Gastroesophageal sphincter (tissue), 3 donors: ENCODE measurements around the gene SIDT1.

Experiments
- POLR2AphosphoS5 ChIP-seq: sonication (generic); formaldehyde crosslinking; IDR thresholded peaks from one replicate; pipeline ENCODE4 v1.6.1; 2017; ENCODE audit warnings: antibody characterized with exemption
- TF ChIP-seq, protein P1 (sequence below), 4 experiments: fragments of 200-600 bp in 2 of 4; fragments of 450-650 bp in 2 of 4; sonication (generic) in 1 of 4; IDR thresholded peaks; one replicate each; pipeline ENCODE4 v1.5.1; 2017 to 2019; ENCODE audit warnings: antibody characterized with exemption in 4 of 4, mild to moderate bottlenecking in 2 of 4, moderate library complexity in 2 of 4

DNA sequence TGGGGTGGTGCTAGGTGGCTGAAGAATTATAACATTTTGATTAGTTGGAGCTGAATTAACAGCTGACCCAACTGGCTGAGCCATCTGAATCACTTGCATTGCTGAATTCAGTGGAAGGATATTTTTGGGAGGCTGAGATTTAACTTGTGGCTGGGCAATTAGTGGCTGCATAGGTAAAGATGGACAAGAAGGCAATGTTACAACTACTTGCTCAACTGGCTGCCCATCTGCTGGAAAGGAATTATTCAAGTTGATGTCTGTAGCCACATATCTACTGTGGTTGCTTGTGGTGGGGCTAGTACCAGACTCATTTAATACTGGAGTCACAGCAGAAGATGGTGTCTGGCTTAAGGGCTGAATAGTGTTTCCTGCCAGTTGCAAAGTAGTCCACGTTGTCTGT lies 127.6 kb downstream of the SIDT1 start:
- TF ChIP-seq, protein P1, sequence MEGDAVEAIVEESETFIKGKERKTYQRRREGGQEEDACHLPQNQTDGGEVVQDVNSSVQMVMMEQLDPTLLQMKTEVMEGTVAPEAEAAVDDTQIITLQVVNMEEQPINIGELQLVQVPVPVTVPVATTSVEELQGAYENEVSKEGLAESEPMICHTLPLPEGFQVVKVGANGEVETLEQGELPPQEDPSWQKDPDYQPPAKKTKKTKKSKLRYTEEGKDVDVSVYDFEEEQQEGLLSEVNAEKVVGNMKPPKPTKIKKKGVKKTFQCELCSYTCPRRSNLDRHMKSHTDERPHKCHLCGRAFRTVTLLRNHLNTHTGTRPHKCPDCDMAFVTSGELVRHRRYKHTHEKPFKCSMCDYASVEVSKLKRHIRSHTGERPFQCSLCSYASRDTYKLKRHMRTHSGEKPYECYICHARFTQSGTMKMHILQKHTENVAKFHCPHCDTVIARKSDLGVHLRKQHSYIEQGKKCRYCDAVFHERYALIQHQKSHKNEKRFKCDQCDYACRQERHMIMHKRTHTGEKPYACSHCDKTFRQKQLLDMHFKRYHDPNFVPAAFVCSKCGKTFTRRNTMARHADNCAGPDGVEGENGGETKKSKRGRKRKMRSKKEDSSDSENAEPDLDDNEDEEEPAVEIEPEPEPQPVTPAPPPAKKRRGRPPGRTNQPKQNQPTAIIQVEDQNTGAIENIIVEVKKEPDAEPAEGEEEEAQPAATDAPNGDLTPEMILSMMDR (IDR thresholded peaks at IDR 0.05) = no peak
- no peak for TF ChIP-seq POLR2AphosphoS5
